Activated naive CD4-positive, alpha-beta T cell treated with anti-CD3 and anti-CD28 coated beads for 36 hours (primary cell): ENCODE measurements around the gene IDUA. TPM values are rescaled to one million over a fixed set of nuclear protein-coding genes. Genes with fewer than 3 reads are reported as not detected.
A peak's percentile ranks its signal among the peaks of the same experiment; 100 is the strongest.

ENCODE experiments used
- CTCF ChIA-PET: fragments of 350-600 bp; sonication (Branson Sonifier 250); formaldehyde crosslinking; loops from one replicate; lab custom pipeline; 2021; ENCODE audit warnings: antibody characterized with exemption; lab: Charles Lee
- DNase-seq: peaks from one replicate; pipeline ENCODE4 v3.0.0-alpha.2; 2020
- H3K27ac Mint-ChIP-seq: one replicate; pipeline ENCODE4 v1.8.0; 2021; ENCODE audit warnings: mild to moderate bottlenecking, mixed read lengths
- H3K27me3 Mint-ChIP-seq: one replicate; pipeline ENCODE4 v1.8.0; 2021; ENCODE audit warnings: low read depth, mixed read lengths
- H3K36me3 Mint-ChIP-seq: one replicate; pipeline ENCODE4 v1.8.0; 2021; ENCODE audit warnings: low read depth, mixed read lengths
- H3K4me1 Mint-ChIP-seq: one replicate; pipeline ENCODE4 v1.8.0; 2021; ENCODE audit warnings: low read depth, mixed read lengths
- H3K4me3 Mint-ChIP-seq: one replicate; pipeline ENCODE4 v1.8.0; 2021; ENCODE audit warnings: mild to moderate bottlenecking, moderate library complexity, mixed read lengths
- H3K9me3 Mint-ChIP-seq: one replicate; pipeline ENCODE4 v1.8.0; 2021; ENCODE audit warnings: mixed read lengths
- intact Hi-C: fragments of 100-400 bp; cut with micrococcal nuclease; formaldehyde crosslinking; loops from one replicate; pipeline ENCODE4 v1.15.1; 2023
- total RNA-seq, 2 experiments: library from RNA; stranded (reverse); gene quantifications; one replicate each; pipeline ENCODE4 v1.2.3, GENCODE V29; 2021

IDUA gene
- total RNA-seq, 2 experiments from 2014 or later, result 9.5 to 10.5 TPM

DNA sequence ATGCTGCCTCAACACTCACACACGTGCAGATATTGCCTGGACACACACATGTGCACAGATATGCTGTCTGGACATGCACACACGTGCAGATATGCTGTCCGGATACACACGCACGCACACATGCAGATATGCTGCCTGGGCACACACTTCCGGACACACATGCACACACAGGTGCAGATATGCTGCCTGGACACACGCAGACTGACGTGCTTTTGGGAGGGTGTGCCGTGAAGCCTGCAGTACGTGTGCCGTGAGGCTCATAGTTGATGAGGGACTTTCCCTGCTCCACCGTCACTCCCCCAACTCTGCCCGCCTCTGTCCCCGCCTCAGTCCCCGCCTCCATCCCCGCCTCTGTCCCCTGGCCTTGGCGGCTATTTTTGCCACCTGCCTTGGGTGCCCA, 39.3 kb downstream of the IDUA start:
- H3K27me3 Mint-ChIP-seq, result no peaks in the 10 kb centered on the region
- no peak overlapping the region for H3K4me3 Mint-ChIP-seq
- CTCF ChIA-PET, result no interaction called here
- H3K27ac Mint-ChIP-seq, result no peak overlapping the region
- peaks cover 5% of the 10 kb centered on the region for H3K36me3 Mint-ChIP-seq
- peaks cover 4% of the 10 kb centered on the region for H3K4me1 Mint-ChIP-seq
- peak; percentile 48 for DNase-seq
- intact Hi-C loops, result no loop called here
- H3K9me3 Mint-ChIP-seq, result no peaks in the 10 kb centered on the region

DNA sequence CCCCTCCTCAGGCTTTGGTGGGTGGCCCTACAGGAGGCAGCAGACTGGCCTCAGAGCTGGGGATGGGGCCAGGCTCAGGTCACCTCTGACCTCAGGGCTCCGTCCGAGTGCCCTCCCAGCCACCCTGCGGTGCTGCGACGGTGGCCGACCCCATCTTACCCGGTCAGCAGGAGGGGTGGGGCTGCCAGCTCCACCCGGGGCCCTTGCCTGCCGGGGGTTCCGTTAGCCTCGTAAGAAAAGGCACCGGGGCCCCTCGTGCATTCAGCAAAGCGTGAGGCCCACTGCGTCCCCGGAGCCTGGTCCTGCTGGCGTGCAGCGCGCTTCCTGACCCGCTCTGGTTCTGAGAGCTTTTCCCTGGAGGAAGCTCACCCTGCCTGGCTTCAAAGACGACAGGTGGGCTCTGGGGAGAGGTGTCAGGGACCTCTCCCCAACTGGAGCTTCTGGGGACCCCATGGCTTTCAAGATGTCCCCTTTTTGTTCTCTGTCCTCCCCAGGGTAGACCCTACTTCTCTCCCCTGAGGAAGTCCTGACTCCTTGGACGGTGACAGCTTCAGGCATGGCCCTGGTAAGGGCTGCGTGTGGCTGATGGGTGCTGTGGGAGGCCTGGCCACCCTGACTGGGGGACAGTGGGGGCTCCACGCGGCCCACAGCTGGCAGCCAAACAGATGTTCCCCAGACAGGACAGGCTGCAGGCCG, 40.5 kb downstream of the IDUA start:
- Mint-ChIP-seq H3K27ac (no peak overlapping the region), H3K4me3 (no peak overlapping the region), H3K36me3 (peaks cover 5% of the 10 kb centered on the region), H3K4me1 (peaks cover 4% of the 10 kb centered on the region), H3K9me3 (no peaks in the 10 kb centered on the region), H3K27me3 (no peaks in the 10 kb centered on the region)
- intact Hi-C loops, result no loop called here
- CTCF ChIA-PET, result no interaction called here
- no peak for DNase-seq

DNA sequence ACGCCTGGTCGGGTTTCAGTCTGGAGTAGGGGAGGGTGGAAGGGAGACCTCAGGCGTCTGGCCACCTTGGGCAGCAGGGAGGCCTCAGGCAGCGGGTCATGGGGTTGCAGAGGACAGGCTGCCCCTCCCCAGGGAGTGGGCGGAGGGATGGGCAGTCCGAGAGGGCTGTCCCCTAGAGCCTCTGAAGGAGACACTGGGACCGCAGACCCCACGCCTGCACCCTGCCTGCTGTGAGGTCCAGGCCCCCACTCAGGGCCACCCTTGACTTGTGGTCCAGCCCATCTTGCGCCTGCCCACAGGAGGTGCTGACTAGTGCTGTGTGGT, 41.0 kb downstream of the IDUA start:
- no peak overlapping the region for H3K4me3 Mint-ChIP-seq
- no peaks in the 10 kb centered on the region for H3K9me3 Mint-ChIP-seq
- CTCF ChIA-PET, result no interaction called here
- peaks cover 5% of the 10 kb centered on the region for H3K36me3 Mint-ChIP-seq
- no peak for DNase-seq
- no peaks in the 10 kb centered on the region for H3K27me3 Mint-ChIP-seq
- intact Hi-C loops, result no loop called here
- H3K27ac Mint-ChIP-seq, result no peak overlapping the region
- H3K4me1 Mint-ChIP-seq, result peaks cover 4% of the 10 kb centered on the region

DNA sequence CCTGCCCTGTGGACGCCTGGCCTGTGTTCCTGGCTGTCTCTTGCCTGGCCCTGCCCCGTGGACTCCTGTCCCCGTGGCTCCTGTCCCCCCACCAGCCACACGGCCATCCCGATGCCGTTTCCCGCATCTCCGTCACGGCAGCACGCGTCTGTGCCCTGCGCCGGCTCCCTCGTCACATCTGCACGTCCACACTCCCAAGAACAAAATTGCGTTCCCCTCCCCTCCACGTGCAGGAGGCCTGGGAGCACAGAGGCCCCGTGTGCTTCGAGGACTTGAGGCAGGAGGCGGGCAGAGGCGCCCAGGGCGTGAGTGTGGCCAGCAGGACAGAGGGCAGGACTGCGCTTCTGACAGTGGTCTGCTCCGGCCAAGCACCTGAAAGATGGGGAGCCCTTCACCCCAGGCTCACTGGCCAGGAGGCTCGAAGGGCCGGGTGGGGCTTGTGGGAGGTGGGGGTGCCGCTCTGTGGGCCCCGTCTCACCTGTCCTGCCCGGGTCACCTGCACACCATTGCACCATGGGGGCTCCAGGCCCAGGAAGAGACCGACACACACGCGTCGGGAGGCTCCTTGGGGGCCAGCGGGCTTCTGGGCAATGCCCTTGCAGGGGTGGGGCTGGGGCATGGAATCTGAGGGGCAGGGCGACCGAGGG, 41.9 kb downstream of the IDUA start:
- intact Hi-C loops, result no loop called here
- H3K4me1 Mint-ChIP-seq, result peaks cover 4% of the 10 kb centered on the region
- no peaks in the 10 kb centered on the region for H3K27me3 Mint-ChIP-seq
- no peak for DNase-seq
- peaks cover 5% of the 10 kb centered on the region for H3K36me3 Mint-ChIP-seq
- H3K27ac Mint-ChIP-seq, result no peak overlapping the region
- no peaks in the 10 kb centered on the region for H3K9me3 Mint-ChIP-seq
- CTCF ChIA-PET, result no interaction called here
- H3K4me3 Mint-ChIP-seq, result no peak overlapping the region

DNA sequence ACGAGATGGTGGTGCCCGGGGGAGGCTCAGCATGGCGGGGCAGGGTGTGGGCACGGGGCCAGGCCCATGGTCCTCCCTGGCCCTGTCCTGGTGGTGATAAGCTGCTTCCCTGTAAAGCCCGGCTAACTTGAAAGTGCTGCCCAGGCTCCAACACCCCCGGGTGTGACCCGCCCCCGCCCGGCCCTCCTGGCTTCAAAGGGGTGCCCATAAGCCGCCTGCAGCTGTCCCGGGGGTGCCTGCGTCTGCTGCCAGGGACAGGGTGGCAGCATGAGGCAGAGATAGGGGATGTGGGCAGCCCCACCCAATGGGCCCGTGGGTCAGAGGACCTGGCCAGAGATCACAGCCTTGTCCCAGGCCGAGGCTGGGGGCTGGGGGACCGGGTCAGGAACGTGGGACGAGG, 42.7 kb downstream of the IDUA start:
- CTCF ChIA-PET, result no interaction called here
- H3K9me3 Mint-ChIP-seq, result no peaks in the 10 kb centered on the region
- intact Hi-C loops, result no loop called here

DNA sequence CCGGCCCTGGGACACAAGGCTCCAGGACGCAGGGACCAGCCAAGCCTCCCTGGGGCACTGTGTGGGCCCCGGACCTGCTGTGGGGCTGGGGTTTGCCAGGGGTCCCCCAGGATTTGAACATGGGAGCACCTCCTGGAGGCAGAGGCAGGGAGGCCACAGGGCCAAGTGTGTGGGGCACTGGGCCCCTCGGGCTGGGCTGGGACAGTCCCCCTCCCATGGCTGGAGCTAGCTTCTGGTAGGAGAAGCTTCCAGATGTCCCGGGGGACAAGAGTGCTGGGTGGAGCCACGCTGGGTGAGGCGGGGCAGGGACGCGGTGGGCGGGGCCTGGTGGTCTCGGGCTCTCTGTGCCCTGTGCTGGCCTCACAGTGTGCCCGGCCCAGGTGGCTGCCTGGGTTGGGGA, 43.2 kb downstream of the IDUA start:
- H3K36me3 Mint-ChIP-seq, result peaks cover 5% of the 10 kb centered on the region
- H3K27ac Mint-ChIP-seq, result no peak overlapping the region
- no peaks in the 10 kb centered on the region for H3K27me3 Mint-ChIP-seq
- CTCF ChIA-PET, result no interaction called here
- no peak overlapping the region for H3K4me3 Mint-ChIP-seq
- peaks cover 4% of the 10 kb centered on the region for H3K4me1 Mint-ChIP-seq
- DNase-seq, result no peak
- H3K9me3 Mint-ChIP-seq, result no peaks in the 10 kb centered on the region
- intact Hi-C loops, result no loop called here

More for the DNA sequence above, 42.7 kb downstream of the IDUA start:
- H3K27ac Mint-ChIP-seq, result no peak overlapping the region
- no peak overlapping the region for H3K4me3 Mint-ChIP-seq
- peaks cover 5% of the 10 kb centered on the region for H3K36me3 Mint-ChIP-seq
- H3K27me3 Mint-ChIP-seq, result no peaks in the 10 kb centered on the region
- H3K4me1 Mint-ChIP-seq, result peaks cover 4% of the 10 kb centered on the region
- DNase-seq, result no peak

DNA sequence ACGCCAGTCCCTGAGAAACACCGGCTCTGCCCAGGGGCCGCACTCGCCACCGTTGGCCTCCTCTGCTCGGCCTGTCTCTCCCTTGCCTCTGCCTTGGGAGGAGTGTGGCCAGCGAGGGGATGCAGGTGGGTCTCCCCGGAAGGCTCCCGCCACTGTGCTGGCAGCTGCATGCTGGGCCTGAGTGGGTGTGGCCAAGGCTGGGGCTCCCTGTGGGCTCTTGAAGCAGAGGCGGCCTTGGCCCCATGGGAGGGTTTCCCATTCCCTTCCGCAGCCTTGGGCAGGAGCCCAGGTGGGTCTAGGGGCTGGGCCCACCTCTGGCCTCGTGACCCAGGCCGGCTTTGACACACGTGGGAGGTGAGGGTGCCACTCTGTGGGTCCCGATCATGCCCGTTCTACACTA, 43.7 kb downstream of the IDUA start:
- Mint-ChIP-seq H3K36me3 (peaks cover under 1% of the 10 kb centered on the region), H3K4me1 (peaks cover 4% of the 10 kb centered on the region), H3K9me3 (no peaks in the 10 kb centered on the region), H3K4me3 (no peak overlapping the region), H3K27ac (no peak overlapping the region), H3K27me3 (no peaks in the 10 kb centered on the region)
- intact Hi-C loops, result no loop called here
- DNase-seq, result no peak
- CTCF ChIA-PET, result no interaction called here

DNA sequence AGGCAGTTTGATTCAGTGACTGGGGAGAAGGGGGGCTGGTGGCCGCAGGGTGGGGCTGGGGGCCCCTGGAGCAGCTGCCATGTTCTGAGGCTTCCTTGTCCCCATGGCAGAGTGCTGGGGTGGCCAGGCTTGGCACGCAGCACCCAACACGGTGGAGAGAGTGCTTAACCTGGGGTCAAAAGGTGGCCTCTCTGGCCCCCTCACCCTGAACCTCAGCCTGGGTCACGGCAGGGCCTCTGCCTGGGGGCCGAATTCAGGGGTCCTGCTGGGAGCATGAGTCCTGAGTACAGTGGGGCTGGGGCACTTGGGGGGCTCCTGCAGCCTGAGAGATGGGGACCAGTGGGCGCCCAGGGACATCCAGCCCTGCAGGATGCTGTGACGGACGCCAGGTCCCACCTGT, 44.5 kb downstream of the IDUA start:
- CTCF ChIA-PET, result no interaction called here
- no peak for DNase-seq
- Mint-ChIP-seq H3K9me3 (no peaks in the 10 kb centered on the region), H3K4me3 (no peak overlapping the region), H3K36me3 (no peaks in the 10 kb centered on the region), H3K27ac (no peak overlapping the region), H3K4me1 (no peaks in the 10 kb centered on the region), H3K27me3 (no peaks in the 10 kb centered on the region)
- intact Hi-C loops, result no loop called here

DNA sequence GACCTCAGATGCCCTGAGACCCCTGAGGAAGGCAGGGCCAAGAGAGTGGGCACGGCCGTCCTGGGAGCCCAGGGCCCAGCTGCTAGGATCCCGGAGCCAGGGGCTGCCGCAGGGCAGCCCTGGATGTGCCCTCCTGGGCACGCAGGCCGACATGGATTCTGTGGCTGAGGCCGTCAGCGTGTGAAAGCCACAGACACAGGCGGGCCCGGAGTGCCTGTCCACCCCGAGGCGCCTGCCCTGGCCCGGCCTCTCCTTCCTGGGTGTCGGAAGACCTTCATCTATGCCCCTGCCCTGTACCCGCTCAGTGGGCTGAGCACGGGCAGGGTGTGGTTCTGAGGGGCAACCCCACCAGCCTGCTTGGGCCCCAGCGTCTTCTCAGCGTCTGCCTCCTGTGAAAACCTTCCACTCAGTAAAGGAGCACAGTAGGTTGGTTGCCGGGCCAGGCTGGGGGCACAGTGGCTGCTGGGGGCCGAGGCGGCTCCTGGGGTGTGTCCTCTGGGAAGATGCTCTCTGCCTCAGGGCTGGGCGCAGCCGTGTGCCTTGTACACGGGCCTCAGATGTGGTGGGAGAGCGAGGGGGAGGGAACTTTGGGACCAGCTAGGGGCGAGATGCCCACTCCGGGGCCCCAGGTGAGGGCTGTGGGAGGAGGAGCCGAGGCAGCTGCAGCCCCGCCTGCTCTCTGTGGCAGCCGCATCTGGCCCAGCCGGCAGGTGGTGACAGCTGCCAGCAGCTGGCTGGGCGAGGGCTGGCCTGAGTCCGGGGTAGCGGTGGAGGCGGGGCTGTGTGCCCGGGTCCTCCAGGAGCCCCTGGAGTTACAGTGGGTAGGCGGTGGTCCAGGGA, 45.3 kb downstream of the IDUA start:
- DNase-seq, result no peak
- H3K27me3 Mint-ChIP-seq, result no peaks in the 10 kb centered on the region
- no peaks in the 10 kb centered on the region for H3K36me3 Mint-ChIP-seq
- H3K27ac Mint-ChIP-seq, result no peak overlapping the region
- intact Hi-C loops, result no loop called here
- H3K9me3 Mint-ChIP-seq, result no peaks in the 10 kb centered on the region
- H3K4me1 Mint-ChIP-seq, result no peaks in the 10 kb centered on the region
- no peak overlapping the region for H3K4me3 Mint-ChIP-seq
- CTCF ChIA-PET, result no interaction called here

DNA sequence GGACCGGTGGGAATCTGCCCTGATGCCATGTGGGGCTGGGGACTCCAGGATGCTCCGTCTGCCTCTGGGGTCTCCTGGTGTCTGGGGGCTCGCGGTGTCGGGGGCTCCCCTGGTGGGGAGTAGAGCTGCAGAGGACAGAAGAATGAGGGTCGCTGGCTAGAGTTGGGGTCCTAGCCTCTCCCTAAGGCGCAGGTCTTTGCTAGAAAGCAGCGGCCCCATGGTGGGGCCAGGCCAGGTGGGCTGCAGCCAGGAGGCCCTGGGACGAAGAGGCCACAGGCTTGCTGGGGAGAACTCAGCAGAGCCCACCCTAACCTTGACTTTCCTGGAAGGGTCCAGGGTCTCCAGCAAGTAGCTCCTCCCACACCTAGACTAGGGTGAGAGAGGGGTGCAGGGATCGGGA, 46.0 kb downstream of the IDUA start:
- no peak for DNase-seq
- Mint-ChIP-seq H3K27me3 (no peaks in the 10 kb centered on the region), H3K9me3 (no peaks in the 10 kb centered on the region), H3K4me1 (no peaks in the 10 kb centered on the region), H3K27ac (no peak overlapping the region), H3K36me3 (no peaks in the 10 kb centered on the region), H3K4me3 (no peak overlapping the region)
- intact Hi-C loops, result no loop called here
- CTCF ChIA-PET, result no interaction called here

DNA sequence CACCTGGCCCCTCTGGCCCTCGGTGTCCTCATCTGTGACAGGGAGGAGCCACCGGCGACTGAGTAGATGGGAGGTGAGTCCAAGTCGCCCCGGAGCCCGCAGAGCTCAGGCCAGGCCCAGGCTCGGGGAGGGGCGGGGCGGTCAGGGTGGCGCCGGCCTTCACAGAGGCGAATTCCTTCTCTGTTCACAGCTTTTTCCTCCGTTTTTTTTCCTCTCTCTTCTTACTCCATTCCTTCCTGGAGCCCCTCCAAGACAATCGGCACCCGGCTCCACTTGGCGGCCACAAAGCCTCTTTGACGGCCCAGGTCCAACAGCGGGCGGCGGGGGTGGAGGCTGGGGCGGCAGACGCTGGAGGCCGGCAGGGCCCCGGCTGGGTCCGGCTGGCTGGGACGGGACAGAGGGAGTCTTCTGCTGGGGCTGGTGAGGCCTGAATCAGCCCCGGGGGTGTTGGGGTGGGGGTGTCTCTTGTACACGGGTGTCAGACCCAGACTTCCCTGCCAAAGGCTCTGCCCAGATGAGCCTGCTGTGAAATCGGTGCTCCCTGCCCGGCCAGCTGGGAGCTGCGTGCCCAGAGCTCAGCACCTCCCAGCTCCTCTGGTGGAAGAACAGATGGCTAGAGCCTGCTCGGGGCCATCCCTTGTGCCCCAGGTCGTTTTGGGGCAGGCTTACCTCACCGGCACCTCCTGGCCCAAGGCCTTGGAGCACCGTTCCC, 47.2 kb downstream of the IDUA start:
- H3K9me3 Mint-ChIP-seq, result no peaks in the 10 kb centered on the region
- H3K4me3 Mint-ChIP-seq, result no peak overlapping the region
- CTCF ChIA-PET, result no interaction called here
- H3K4me1 Mint-ChIP-seq, result no peaks in the 10 kb centered on the region
- DNase-seq, result no peak
- no peaks in the 10 kb centered on the region for H3K27me3 Mint-ChIP-seq
- no peak overlapping the region for H3K27ac Mint-ChIP-seq
- H3K36me3 Mint-ChIP-seq, result no peaks in the 10 kb centered on the region
- intact Hi-C loops, result no loop called here

DNA sequence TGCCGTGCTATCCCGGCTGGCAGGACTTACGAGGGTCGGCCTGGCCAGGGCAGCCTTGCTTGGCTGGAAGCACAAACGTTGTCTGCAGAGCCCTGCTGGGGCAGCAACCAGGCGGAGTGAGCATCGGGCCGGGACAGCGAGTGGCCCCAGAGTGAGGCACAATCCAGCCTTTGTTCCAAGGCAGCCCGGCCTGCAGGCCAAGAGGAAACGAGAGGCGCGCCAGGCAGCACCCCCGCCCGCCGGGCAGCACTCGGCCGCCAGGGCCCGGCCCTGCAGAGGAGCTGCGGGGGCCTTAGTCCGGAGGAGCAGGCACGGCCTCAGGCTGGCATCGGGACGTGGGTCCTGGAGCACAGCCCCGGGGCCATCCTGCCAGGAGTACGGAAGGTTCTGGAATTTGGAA, 48.7 kb downstream of the IDUA start:
- Mint-ChIP-seq H3K9me3 (no peaks in the 10 kb centered on the region), H3K27me3 (no peaks in the 10 kb centered on the region), H3K27ac (no peak overlapping the region), H3K4me1 (no peaks in the 10 kb centered on the region), H3K4me3 (no peak overlapping the region), H3K36me3 (no peaks in the 10 kb centered on the region)
- intact Hi-C loops, result no loop called here
- CTCF ChIA-PET, result interaction anchor here (0.8 kb wide), 1 partner anchor 14 kb away, joined by 3 read pairs; no protein-coding TSS in a partner anchor
- no peak for DNase-seq
